Measurements from ENCODE around the gene EXT2. TPM values are rescaled to one million over a fixed set of nuclear protein-coding genes. Genes with fewer than 3 reads are reported as not detected.

Gene EXT2
- total and polyA plus RNA-seq, 5 donors: 21.1 to 41.5 (median 34.0) TPM

GRCh38 chr11:44268614-44269080 lies 173.2 kb downstream of the EXT2 start:
- Histone ChIP-seq H3K27me3 (ENCODE audit: control insufficient read depth, insufficient read depth) (no peaks in the 10 kb centered on the region), H3K4me3 (ENCODE audit: low read length) (no peak overlapping the region), H3K27ac (ENCODE audit: low read length) (no peak overlapping the region), H3K9me3 (ENCODE audit: control insufficient read depth, low read length) (no peaks in the 10 kb centered on the region), H3K4me1 (ENCODE audit: control insufficient read depth, insufficient read depth, low read length) (no peaks in the 10 kb centered on the region)
- DNase-seq: no peak
- 90% methylated on average over 5 of the region's 5 CpGs for WGBS
- intact Hi-C loops (cut with DNase I): no loop called here
- no peak for ATAC-seq

DNA sequence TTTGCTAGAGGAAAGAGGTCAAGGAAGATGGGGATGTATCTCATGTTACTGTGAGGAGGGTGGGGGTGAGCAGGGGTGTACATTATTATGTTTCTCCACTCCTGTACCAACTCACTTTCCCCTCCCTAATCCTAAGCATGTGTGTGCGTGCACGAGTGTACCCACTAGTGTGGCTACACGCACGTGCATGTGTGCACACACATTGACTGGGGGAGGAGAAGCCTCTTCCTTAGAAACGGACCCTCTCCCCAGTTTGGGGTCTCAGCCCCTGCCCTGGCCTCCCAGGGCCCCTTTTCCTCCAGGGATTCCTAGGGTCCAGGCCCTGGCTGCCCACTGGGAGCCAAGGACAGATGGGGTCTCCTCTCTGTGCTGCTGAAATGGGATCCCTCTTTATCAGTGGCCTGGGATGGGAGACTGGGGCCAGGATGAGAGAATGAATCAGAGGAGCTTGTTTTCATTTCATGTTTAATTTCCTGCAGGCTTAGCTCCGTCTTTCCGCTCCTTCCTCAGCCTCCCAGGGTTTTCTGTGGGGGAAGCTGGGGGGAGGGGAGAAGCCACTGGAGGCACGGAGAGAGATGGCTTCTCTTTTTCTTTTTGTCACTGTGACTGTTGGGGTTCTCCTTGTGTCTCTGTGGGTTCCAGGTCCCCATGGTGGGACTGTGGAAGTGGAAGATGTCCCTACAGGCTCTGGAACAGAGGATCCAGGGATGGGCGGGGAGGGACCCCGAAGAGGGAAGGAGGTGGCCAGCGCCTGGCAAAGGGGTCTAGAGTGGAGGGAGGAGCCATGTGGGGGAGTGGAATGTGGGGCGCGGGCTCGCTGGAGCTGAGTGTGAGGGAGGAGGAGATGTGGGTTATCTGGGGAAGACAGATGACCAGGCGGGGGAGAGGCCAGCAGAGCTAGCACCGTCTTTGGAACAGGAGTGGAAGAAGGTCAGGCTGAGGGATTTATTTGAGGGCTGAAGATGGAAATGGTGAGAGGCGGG lies 174.2 kb downstream of the EXT2 start:
- Histone ChIP-seq H3K4me3 (ENCODE audit: low read length) (no peak overlapping the region), H3K27me3 (ENCODE audit: control insufficient read depth, insufficient read depth) (no peaks in the 10 kb centered on the region), H3K4me1 (ENCODE audit: control insufficient read depth, insufficient read depth, low read length) (no peaks in the 10 kb centered on the region), H3K9me3 (ENCODE audit: control insufficient read depth, low read length) (no peaks in the 10 kb centered on the region), H3K27ac (ENCODE audit: low read length) (no peak overlapping the region)
- ATAC-seq (peak; percentile 39 to 42), DNase-seq (peak in 2 of 3 donors; percentile 32 to 49)
- intact Hi-C loops (cut with DNase I): no loop called here
- 45% methylated on average over 17 of the region's 17 CpGs for WGBS

DNA sequence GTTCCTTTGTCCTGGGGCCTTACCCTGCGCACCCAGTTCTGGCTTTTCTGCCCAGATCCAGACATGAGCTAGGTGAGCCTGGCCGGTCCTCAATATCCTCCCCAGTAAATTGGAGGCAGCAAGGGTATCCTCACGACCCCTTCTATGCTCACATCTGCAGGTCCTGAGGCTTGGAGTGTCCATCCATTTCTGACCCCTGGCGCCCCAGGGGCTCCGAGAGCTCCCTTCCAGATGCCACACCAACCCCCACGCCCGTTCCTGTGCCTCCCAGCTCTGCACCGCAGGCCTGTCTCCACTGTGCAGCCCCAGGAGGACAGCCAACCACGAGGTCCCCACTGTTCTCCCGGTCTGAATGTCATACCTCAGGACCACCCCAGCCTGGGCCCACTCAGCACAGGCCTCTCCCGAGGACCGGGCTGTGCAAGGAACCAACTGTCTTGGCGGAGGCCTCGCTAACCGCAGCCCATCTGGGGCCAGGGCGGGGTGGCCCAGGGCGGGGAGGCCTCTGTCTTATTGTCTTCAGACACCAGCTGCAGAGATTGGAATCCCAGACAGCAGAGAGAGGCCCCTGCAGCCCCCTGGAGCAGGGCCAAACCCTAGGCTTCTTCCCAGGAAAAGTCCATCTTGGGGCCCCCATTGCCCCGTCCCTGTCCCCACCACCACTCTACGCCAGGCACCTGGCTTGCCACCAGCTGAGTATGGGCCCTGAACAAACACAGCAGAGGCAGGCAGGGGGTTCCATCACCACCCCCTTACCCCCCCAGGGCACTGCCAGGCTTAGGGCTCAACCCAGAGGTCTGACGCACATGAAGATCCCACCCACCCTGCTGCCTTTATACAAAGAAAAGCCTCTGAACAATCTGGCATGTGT lies 175.2 kb downstream of the EXT2 start:
- Histone ChIP-seq H3K27ac (ENCODE audit: low read length) (no peak overlapping the region), H3K27me3 (ENCODE audit: control insufficient read depth, insufficient read depth) (no peaks in the 10 kb centered on the region), H3K4me3 (ENCODE audit: low read length) (no peak overlapping the region), H3K9me3 (ENCODE audit: control insufficient read depth, low read length) (no peaks in the 10 kb centered on the region), H3K4me1 (ENCODE audit: control insufficient read depth, insufficient read depth, low read length) (no peaks in the 10 kb centered on the region)
- ATAC-seq (no peak), DNase-seq (peak in 1 of 3 donors; percentile 49)
- WGBS: 89% methylated on average over 20 of the region's 20 CpGs
- intact Hi-C loops (cut with DNase I): no loop called here

GRCh38 chr11:44271286-44271685 lies 175.8 kb downstream of the EXT2 start:
- intact Hi-C loops (cut with DNase I): no loop called here
- no peak for ATAC-seq
- no peak for DNase-seq

GRCh38 chr11:44274404-44274803 lies 178.9 kb downstream of the EXT2 start:
- no peak for DNase-seq
- intact Hi-C loops (cut with DNase I): no loop called here
- no peak overlapping the region for H3K27ac ChIP-seq (ENCODE audit: low read length)
- no peak for ATAC-seq
- WGBS: 79% methylated on average over 1 of the region's 1 CpG
- H3K9me3 ChIP-seq (ENCODE audit: control insufficient read depth, low read length): no peaks in the 10 kb centered on the region
- no peak overlapping the region for H3K4me3 ChIP-seq (ENCODE audit: low read length)
- H3K4me1 ChIP-seq (ENCODE audit: control insufficient read depth, insufficient read depth, low read length): no peaks in the 10 kb centered on the region
- H3K27me3 ChIP-seq (ENCODE audit: control insufficient read depth, insufficient read depth): no peaks in the 10 kb centered on the region

More at GRCh38 chr11:44271286-44271685, 175.8 kb downstream of the EXT2 start:
- WGBS: 96% methylated on average over 6 of the region's 6 CpGs
- Histone ChIP-seq H3K27ac (ENCODE audit: low read length) (no peak overlapping the region), H3K4me1 (ENCODE audit: control insufficient read depth, insufficient read depth, low read length) (no peaks in the 10 kb centered on the region), H3K27me3 (ENCODE audit: control insufficient read depth, insufficient read depth) (no peaks in the 10 kb centered on the region), H3K4me3 (ENCODE audit: low read length) (no peak overlapping the region), H3K9me3 (ENCODE audit: control insufficient read depth, low read length) (no peaks in the 10 kb centered on the region)

GRCh38 chr11:44275241-44275640 lies 179.8 kb downstream of the EXT2 start:
- H3K9me3 ChIP-seq (ENCODE audit: control insufficient read depth, low read length): no peaks in the 10 kb centered on the region
- DNase-seq (no peak), ATAC-seq (no peak)
- H3K4me3 ChIP-seq (ENCODE audit: low read length): no peak overlapping the region
- H3K4me1 ChIP-seq (ENCODE audit: control insufficient read depth, insufficient read depth, low read length): no peaks in the 10 kb centered on the region
- no peaks in the 10 kb centered on the region for H3K27me3 ChIP-seq (ENCODE audit: control insufficient read depth, insufficient read depth)
- intact Hi-C loops (cut with DNase I): no loop called here
- no peak overlapping the region for H3K27ac ChIP-seq (ENCODE audit: low read length)
- WGBS: 98% methylated on average over 10 of the region's 10 CpGs

DNA sequence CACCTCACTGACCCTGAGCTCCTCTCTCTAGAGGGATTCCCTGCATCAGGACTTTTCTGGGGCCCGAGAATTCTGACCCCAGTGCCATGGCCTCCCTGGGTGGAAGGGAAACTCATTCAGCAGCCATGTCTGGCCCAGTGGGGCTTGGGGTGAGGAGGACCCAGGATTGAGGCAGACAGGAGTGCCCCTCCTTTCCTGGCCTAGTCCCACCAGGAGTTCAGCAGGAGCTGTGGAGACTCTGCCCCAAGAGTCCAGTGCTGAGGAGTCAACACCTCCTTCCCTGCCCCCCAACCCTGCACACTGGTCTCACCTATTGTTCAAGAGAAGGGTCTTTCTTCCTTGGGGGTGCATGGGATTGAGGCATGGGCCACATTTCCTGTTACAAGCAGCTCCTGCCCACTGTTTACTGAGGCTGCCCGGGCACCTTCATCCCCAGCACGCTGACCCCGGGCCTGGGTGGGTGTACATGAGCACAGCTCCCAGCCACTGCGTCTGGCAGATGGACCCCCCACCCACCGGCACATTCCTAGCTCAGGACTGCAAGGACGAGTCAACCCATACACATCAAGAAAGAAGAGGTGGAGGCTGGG lies 180.6 kb downstream of the EXT2 start:
- Histone ChIP-seq H3K4me1 (ENCODE audit: control insufficient read depth, insufficient read depth, low read length) (no peaks in the 10 kb centered on the region), H3K9me3 (ENCODE audit: control insufficient read depth, low read length) (no peaks in the 10 kb centered on the region), H3K27me3 (ENCODE audit: control insufficient read depth, insufficient read depth) (no peaks in the 10 kb centered on the region), H3K4me3 (ENCODE audit: low read length) (no peak overlapping the region), H3K27ac (ENCODE audit: low read length) (no peak overlapping the region)
- DNase-seq: no peak
- 85% methylated on average over 7 of the region's 7 CpGs for WGBS
- no peak for ATAC-seq
- intact Hi-C loops (cut with DNase I): no loop called here

DNA sequence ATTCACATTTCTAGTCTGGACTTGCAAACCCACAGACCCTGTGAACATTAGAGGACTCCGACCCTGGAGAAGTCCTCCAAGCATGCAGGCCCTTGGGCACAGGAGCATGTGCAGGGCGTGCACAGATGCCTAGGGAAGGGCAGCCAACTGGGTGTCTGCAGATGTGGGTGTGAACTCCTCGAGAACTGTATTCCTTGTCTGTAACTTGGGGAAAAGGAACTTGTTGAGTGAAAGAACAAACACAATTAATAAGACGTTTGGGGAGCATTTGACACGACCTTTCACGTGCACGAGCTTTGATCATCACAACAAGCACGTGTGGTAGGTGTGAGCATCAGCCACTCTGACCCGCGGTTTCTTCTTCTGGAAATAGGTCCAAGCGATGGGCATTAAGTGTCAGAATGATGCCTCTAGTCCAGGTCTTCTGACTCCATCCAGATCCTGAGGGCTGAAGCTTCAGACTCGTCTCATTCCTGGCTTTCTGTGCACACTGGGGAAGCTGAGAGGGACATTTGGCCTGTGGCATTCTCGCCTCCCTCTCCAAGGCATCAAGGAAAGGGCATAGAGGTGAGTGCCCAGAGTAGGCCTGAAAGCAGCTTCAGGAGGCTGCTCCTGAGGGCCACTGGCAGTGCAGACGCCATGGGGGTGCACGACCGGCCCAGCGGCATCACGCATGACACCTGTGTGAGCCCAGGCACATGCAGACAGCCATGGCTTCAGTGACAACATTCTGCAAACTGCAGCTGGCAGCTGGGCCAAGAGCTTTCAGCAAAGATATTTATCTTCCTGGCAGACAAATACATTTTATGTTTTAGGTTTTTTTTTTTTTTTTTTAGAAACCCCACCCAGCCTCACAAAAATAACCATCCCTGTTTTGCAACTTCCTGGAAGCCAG lies 182.0 kb downstream of the EXT2 start:
- Histone ChIP-seq H3K27me3 (ENCODE audit: control insufficient read depth, insufficient read depth) (no peaks in the 10 kb centered on the region), H3K4me1 (ENCODE audit: control insufficient read depth, insufficient read depth, low read length) (no peaks in the 10 kb centered on the region), H3K9me3 (ENCODE audit: control insufficient read depth, low read length) (no peaks in the 10 kb centered on the region), H3K27ac (ENCODE audit: low read length) (no peak overlapping the region), H3K4me3 (ENCODE audit: low read length) (no peak overlapping the region)
- DNase-seq: no peak
- 86% methylated on average over 18 of the region's 18 CpGs for WGBS
- no peak for ATAC-seq
- intact Hi-C loops (cut with DNase I): no loop called here

- H3K27me3 ChIP-seq (ENCODE audit: control insufficient read depth, insufficient read depth): no peaks in the 10 kb centered on the region
- ATAC-seq (no peak), DNase-seq (no peak)
- intact Hi-C loops (cut with DNase I): no loop called here
- no peaks in the 10 kb centered on the region for H3K4me1 ChIP-seq (ENCODE audit: control insufficient read depth, insufficient read depth, low read length)
- no peak overlapping the region for H3K27ac ChIP-seq (ENCODE audit: low read length)
- 85% methylated on average over 6 of the region's 6 CpGs for WGBS
- no peaks in the 10 kb centered on the region for H3K9me3 ChIP-seq (ENCODE audit: control insufficient read depth, low read length)
- H3K4me3 ChIP-seq (ENCODE audit: low read length): no peak overlapping the region
Observed at GRCh38 chr11:44279483-44279882, 184.0 kb downstream of the EXT2 start.

DNA sequence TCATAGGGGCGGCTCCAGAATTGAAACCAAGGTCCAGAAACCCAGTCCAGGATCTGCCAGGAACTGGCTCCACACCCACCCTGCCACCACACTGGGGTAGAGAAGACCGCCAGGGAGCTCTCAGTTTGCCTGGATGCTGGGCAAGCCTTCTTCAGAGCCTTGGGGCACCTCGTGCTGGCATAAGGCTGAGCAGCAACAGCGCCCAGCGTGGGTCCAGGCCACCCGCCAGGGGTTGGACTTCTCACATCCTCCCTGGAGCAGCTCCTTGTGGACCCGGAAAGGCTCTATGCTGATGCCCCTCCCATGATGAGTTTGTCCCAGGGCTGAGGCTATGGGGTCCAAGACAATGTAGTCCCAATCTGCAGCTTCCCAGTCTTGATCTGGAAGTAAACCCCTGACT lies 184.8 kb downstream of the EXT2 start:
- no peak for ATAC-seq
- no peak for DNase-seq
- intact Hi-C loops (cut with DNase I): loop anchor here in 1 of 4 donors (10.0 kb wide), 1 partner anchor 145 kb away; no protein-coding TSS in a partner anchor
- no peak overlapping the region for H3K4me3 ChIP-seq (ENCODE audit: low read length)
- no peaks in the 10 kb centered on the region for H3K27me3 ChIP-seq (ENCODE audit: control insufficient read depth, insufficient read depth)
- H3K27ac ChIP-seq (ENCODE audit: low read length): no peak overlapping the region
- 86% methylated on average over 7 of the region's 7 CpGs for WGBS
- H3K4me1 ChIP-seq (ENCODE audit: control insufficient read depth, insufficient read depth, low read length): no peaks in the 10 kb centered on the region
- H3K9me3 ChIP-seq (ENCODE audit: control insufficient read depth, low read length): no peaks in the 10 kb centered on the region
